HCT116 (cell line): ENCODE data around the gene CDC42EP2. TPM values are rescaled to one million over a fixed set of nuclear protein-coding genes. Genes with fewer than 3 reads are reported as not detected.
A peak's percentile ranks its signal among the peaks of the same experiment; 100 is the strongest.

Experiments
- ATAC-seq: fragments of 200-7000 bp; cut with Tn5 transposase; 2 replicates; pipeline ENCODE4 v1.9.1; 2020; ENCODE audit warnings: mild to moderate bottlenecking, moderate library complexity
- BruUV-seq: library from RNA; stranded (reverse); fragments of 400-500 nt; replicated peaks from 2 replicates; lab custom pipeline; 2021; lab: Mats Ljungman, UMichigan
- CTCF ChIA-PET: fragments of 300-600 bp; sonication (Branson Sonifier 250); formaldehyde crosslinking; loops from one replicate; lab custom pipeline; 2021; ENCODE audit warnings: antibody characterized with exemption; lab: Charles Lee
- POLR2A ChIA-PET: fragments of 300-600, 350-600 bp; sonication (Branson Sonifier 250); formaldehyde crosslinking; loops from one replicate; lab custom pipeline; 2021; ENCODE audit warnings: antibody characterized with exemption; lab: Charles Lee
- RAD21 ChIA-PET, 2 experiments: fragments of 300-600 bp; sonication (Branson Sonifier 250); formaldehyde crosslinking; loops; one replicate each; lab custom pipeline; 2023; ENCODE audit warnings: low total read pairs in 2 of 2; ENCODE audit not compliant: uncharacterized antibody in 2 of 2, unreplicated experiment in 2 of 2, low non-redundant PET in 1 of 2; lab: Charles Lee
- DNase-seq: peaks from one replicate; pipeline ENCODE4 v3.0.0-alpha.2; 2010; ENCODE audit warnings: low read depth, low spot score
- H2AFZ ChIP-seq: fragments of 200-600 bp; shearing (Covaris generic), sonication (generic); 2 replicates; pipeline ENCODE4 v1.6.1; 2017; ENCODE audit warnings: low read depth, mixed run types, mixed read lengths, antibody characterized with exemption, low read length; ENCODE audit not compliant: poor library complexity, severe bottlenecking
- H3K27ac ChIP-seq: 2 replicates; pipeline ENCODE4 v1.5.1; 2012; ENCODE audit warnings: low read depth, low read length
- H3K27me3 ChIP-seq: fragments of 200-600 bp; sonication (generic); 2 replicates; pipeline ENCODE4 v1.6.1; 2016; ENCODE audit warnings: mixed run types, low read length, mixed read lengths; ENCODE audit not compliant: insufficient read depth
- H3K36me3 ChIP-seq, 2 experiments: fragments of 200-500 bp in 1 of 2; fragments of 200-600 bp in 1 of 2; sonication (Bioruptor generic) in 1 of 2; sonication (generic) in 1 of 2; 2 replicates each; pipeline versions ENCODE4 v1.5.1 to v1.6.1; 2014 to 2016; ENCODE audit warnings: low read length in 2 of 2, inconsistent platforms in 1 of 2, mixed read lengths in 1 of 2, mixed run types in 1 of 2; ENCODE audit not compliant: insufficient read depth in 2 of 2, control insufficient read depth in 1 of 2
- H3K4me1 ChIP-seq, 2 experiments: fragments of 200-600 bp in 1 of 2; sonication (generic) in 1 of 2; 2 replicates each; pipeline versions ENCODE4 v1.5.1 to v1.6.1; 2012 to 2017; ENCODE audit warnings: low read length in 2 of 2, inconsistent platforms in 1 of 2, mild to moderate bottlenecking in 1 of 2, mixed read lengths in 1 of 2, mixed run types in 1 of 2, moderate library complexity in 1 of 2; ENCODE audit not compliant: insufficient read depth in 2 of 2, control insufficient read depth in 1 of 2
- H3K4me2 ChIP-seq: fragments of 200-600 bp; sonication (generic); 2 replicates; pipeline ENCODE4 v1.6.1; 2017; ENCODE audit warnings: mixed run types, low read length, mixed read lengths
- H3K4me3 ChIP-seq, 2 experiments: fragments of 200-600 bp in 1 of 2; sonication (generic) in 1 of 2; replicated peaks in 1 of 2; 2 replicates each; pipeline ENCODE4 v1.5.1; 2011 to 2016; ENCODE audit warnings: low read length in 2 of 2, control low read depth in 1 of 2, low read depth in 1 of 2, mild to moderate bottlenecking in 1 of 2, mixed read lengths in 1 of 2, mixed run types in 1 of 2
- H3K79me2 ChIP-seq: fragments of 200-600 bp; sonication (generic); 2 replicates; pipeline ENCODE4 v1.6.1; 2017; ENCODE audit warnings: mild to moderate bottlenecking, mixed run types, low read length, moderate library complexity, mixed read lengths; ENCODE audit not compliant: insufficient read depth
- H3K9ac ChIP-seq: fragments of 200-600 bp; sonication (generic); 2 replicates; pipeline ENCODE4 v1.6.1; 2016; ENCODE audit warnings: low read length, mixed read lengths
- H3K9me2 ChIP-seq: fragments of 200-600 bp; sonication (generic), shearing (Covaris generic); 2 replicates; pipeline ENCODE4 v1.6.1; 2017; ENCODE audit warnings: mixed run types, mild to moderate bottlenecking, moderate library complexity; ENCODE audit not compliant: insufficient read depth
- H3K9me3 ChIP-seq, 2 experiments: fragments of 200-500 bp in 1 of 2; fragments of 200-600 bp in 1 of 2; sonication (Bioruptor generic) in 1 of 2; sonication (generic) in 1 of 2; 2 replicates each; pipeline ENCODE4 v1.6.1; 2014 to 2017; ENCODE audit warnings: low read length in 2 of 2, mixed read lengths in 2 of 2, inconsistent platforms in 1 of 2, low read depth in 1 of 2, mild to moderate bottlenecking in 1 of 2, mixed run types in 1 of 2, moderate library complexity in 1 of 2; ENCODE audit not compliant: control insufficient read depth in 1 of 2, insufficient read depth in 1 of 2
- H4K20me1 ChIP-seq: fragments of 200-600 bp; sonication (generic), shearing (Covaris generic); 2 replicates; pipeline ENCODE4 v1.6.1; 2017; ENCODE audit warnings: mixed run types, mild to moderate bottlenecking, moderate library complexity; ENCODE audit not compliant: insufficient read depth
- EGR1 ChIP-seq: IDR thresholded peaks from 2 replicates; pipeline ENCODE4 v1.6.1; 2012; ENCODE audit warnings: low read depth
- EZH2 ChIP-seq: fragments of 200-600 bp; sonication (generic); IDR thresholded peaks from 2 replicates; pipeline ENCODE4 v1.6.1; 2017; ENCODE audit warnings: antibody characterized with exemption, mixed run types
- EZH2phosphoT487 ChIP-seq: fragments of 200-600 bp; IDR thresholded peaks from 2 replicates; pipeline ENCODE4 v1.6.1; 2018; ENCODE audit warnings: antibody characterized with exemption, borderline replicate concordance
- FOSL1 ChIP-seq: IDR thresholded peaks from 2 replicates; pipeline ENCODE4 v1.6.1; 2012; ENCODE audit warnings: low read depth
- POLR2A ChIP-seq: IDR thresholded peaks from 2 replicates; pipeline ENCODE4 v1.7.0; 2011; ENCODE audit warnings: borderline replicate concordance; ENCODE audit not compliant: insufficient read depth, insufficient read length; ENCODE audit errors: extremely low read depth
- POLR2AphosphoS5 ChIP-seq: IDR thresholded peaks from 2 replicates; pipeline ENCODE4 v1.6.1; 2011; ENCODE audit warnings: mild to moderate bottlenecking, low read depth, low read length, moderate library complexity
- RAD21 ChIP-seq: IDR thresholded peaks from 2 replicates; pipeline ENCODE4 v1.6.1; 2012; ENCODE audit warnings: low read depth, mild to moderate bottlenecking
- SIN3A ChIP-seq: IDR thresholded peaks from 2 replicates; pipeline ENCODE4 v1.6.1; 2012; ENCODE audit warnings: low read depth
- SP1 ChIP-seq: IDR thresholded peaks from 2 replicates; pipeline ENCODE4 v1.6.1; 2012; ENCODE audit warnings: low read depth
- SRF ChIP-seq: IDR thresholded peaks from 2 replicates; pipeline ENCODE4 v1.6.1; 2012; ENCODE audit warnings: low read depth
- YY1 ChIP-seq: IDR thresholded peaks from 2 replicates; pipeline ENCODE4 v1.6.1; 2011; ENCODE audit warnings: low read length, low read depth, moderate library complexity, mild to moderate bottlenecking; ENCODE audit not compliant: insufficient replicate concordance; ENCODE audit errors: extremely low read depth
- intact Hi-C: fragments of 100-400 bp; cut with micrococcal nuclease; formaldehyde crosslinking; loops from 2 replicates; pipeline ENCODE4 v1.10.0; 2022
- total RNA-seq: library from RNA; stranded (reverse); gene quantifications from one replicate; pipeline ENCODE4 v1.2.1, GENCODE V29; 2021; ENCODE audit not compliant: unreplicated experiment
- TF ChIP-seq, protein P1 (sequence below), 3 experiments: fragments of 200-600 bp in 1 of 3; sonication (generic) in 1 of 3; IDR thresholded peaks in 2 of 3; conservative IDR thresholded peaks in 1 of 3; 2 replicates each; pipeline ENCODE4 v1.5.1; 2012 to 2017; ENCODE audit warnings: low read depth in 2 of 3, low read length in 2 of 3, antibody characterized with exemption in 1 of 3, borderline replicate concordance in 1 of 3, control low read depth in 1 of 3, mild to moderate bottlenecking in 1 of 3, mixed read lengths in 1 of 3, mixed run types in 1 of 3, moderate library complexity in 1 of 3; ENCODE audit not compliant: insufficient read depth in 1 of 3
- TF ChIP-seq, protein P2 (sequence below): IDR thresholded peaks from 2 replicates; pipeline ENCODE4 v1.6.1; 2012
- TF ChIP-seq, protein P3 (sequence below): IDR thresholded peaks from 2 replicates; pipeline ENCODE4 v1.6.1; 2011; ENCODE audit warnings: mild to moderate bottlenecking, low read length, moderate library complexity; ENCODE audit not compliant: insufficient replicate concordance; ENCODE audit errors: extremely low read depth

CDC42EP2 gene
- total RNA-seq, 1 experiment from 2014 or later, result 15.4 TPM

DNA sequence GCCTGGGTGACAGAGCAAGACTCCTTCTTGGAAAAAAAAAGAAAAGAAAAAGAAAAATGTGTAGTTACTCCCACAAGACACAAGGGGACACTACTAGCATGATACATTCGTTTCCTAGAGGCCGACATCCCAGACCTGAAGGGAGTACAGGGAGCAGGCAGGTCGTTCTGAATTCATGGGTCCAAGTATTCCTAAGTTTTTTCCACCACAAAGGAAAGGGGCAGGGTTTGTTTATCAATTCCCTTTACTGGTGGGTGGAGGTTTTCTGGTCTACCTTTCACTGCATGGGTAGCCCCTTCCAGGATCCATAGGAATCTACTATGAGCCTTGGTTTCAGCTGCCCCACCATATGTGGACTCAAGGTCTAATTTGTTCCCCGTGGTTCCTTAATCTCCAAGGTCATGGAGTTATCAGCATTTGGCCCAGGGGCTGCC lies 51.7 kb downstream of the CDC42EP2 start:
- H3K9me2 ChIP-seq, result no peaks in the 10 kb centered on the region
- no peak overlapping the region for H3K27ac ChIP-seq
- H3K4me3 ChIP-seq, result no peak overlapping the region
- RAD21 ChIA-PET, result interaction anchor here in 1 of 2 experiments (1.2 kb wide), 1 partner anchor 102 kb away, joined by 3 read pairs; no protein-coding TSS in a partner anchor
- no TSS peak for BruUV-seq
- H3K9ac ChIP-seq, result no peak overlapping the region
- H3K4me2 ChIP-seq, result peak overlapping the region; percentile 61
- CTCF ChIA-PET, result interaction anchor here (1.5 to 1.6 kb wide), 2 partner anchors 141 to 144 kb away, joined by 3 to 7 read pairs; no protein-coding TSS in a partner anchor
- POLR2A ChIA-PET, result interaction anchor here (1.0 kb wide), 2 partner anchors 53 to 142 kb away, joined by 3 to 4 read pairs; no protein-coding TSS in a partner anchor
- no peaks in the 10 kb centered on the region for H3K36me3 ChIP-seq
- no peaks in the 10 kb centered on the region for H3K79me2 ChIP-seq
- no peaks in the 10 kb centered on the region for H3K27me3 ChIP-seq
- TF ChIP-seq EZH2phosphoT487, result no peak
- peak; percentile 95 for TF ChIP-seq RAD21
- TF ChIP-seq, protein P1, sequence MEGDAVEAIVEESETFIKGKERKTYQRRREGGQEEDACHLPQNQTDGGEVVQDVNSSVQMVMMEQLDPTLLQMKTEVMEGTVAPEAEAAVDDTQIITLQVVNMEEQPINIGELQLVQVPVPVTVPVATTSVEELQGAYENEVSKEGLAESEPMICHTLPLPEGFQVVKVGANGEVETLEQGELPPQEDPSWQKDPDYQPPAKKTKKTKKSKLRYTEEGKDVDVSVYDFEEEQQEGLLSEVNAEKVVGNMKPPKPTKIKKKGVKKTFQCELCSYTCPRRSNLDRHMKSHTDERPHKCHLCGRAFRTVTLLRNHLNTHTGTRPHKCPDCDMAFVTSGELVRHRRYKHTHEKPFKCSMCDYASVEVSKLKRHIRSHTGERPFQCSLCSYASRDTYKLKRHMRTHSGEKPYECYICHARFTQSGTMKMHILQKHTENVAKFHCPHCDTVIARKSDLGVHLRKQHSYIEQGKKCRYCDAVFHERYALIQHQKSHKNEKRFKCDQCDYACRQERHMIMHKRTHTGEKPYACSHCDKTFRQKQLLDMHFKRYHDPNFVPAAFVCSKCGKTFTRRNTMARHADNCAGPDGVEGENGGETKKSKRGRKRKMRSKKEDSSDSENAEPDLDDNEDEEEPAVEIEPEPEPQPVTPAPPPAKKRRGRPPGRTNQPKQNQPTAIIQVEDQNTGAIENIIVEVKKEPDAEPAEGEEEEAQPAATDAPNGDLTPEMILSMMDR (IDR thresholded peaks at IDR 0.05 in 2 of 3, conservative IDR thresholded peaks at IDR 0.05 in 1 of 3; ENCODE audit: borderline replicate concordance in 1 of 3, insufficient read depth in 1 of 3, low read depth in 2 of 3, low read length in 2 of 3), result peak; percentile 62 to 85 (median 66)
- TF ChIP-seq FOSL1, result no peak
- no peak for TF ChIP-seq EGR1
- no peak for TF ChIP-seq SRF
- H2AFZ ChIP-seq, result peak overlapping the region; percentile 98
- H3K4me1 ChIP-seq, result peaks cover 6 to 10% of the 10 kb centered on the region in 2 experiments; a peak in 3 of 4 replicates
- H3K9me3 ChIP-seq, result no peaks in the 10 kb centered on the region
- intact Hi-C loops, result loop anchor here (1.0 kb wide), 3 partner anchors 16 to 144 kb away; partner anchors contain the start of gene SLC25A45
- peak; percentile 67 for DNase-seq
- ATAC-seq, result peak; percentile 90
- H4K20me1 ChIP-seq, result no peaks in the 10 kb centered on the region

DNA sequence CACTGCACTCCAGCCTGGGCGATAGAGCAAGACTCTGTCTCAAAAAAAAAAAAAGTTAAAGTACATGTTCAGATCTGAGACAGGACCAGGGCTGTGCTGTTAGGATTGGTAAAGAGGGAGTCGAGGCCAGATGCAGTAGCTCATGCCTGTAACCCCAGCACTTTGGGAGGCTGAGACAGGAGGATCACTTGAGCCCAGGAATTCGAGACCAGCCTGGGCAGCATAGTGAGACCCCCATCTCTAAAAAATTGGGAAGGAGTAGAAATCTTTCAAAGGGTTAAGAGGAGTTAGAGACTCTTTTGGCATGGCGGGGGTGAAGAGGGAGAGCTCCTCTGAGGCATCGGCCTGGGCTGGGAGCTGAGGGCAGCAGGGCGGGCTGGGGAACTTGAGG lies 56.0 kb downstream of the CDC42EP2 start:
- Histone ChIP-seq H3K9ac (no peak overlapping the region), H3K36me3 (no peaks in the 10 kb centered on the region), H3K4me2 (no peak overlapping the region), H3K27ac (no peak overlapping the region), H3K27me3 (no peaks in the 10 kb centered on the region), H3K9me2 (no peaks in the 10 kb centered on the region), H4K20me1 (no peaks in the 10 kb centered on the region), H3K4me1 (peaks cover 6 to 13% of the 10 kb centered on the region in 2 experiments; a peak in 3 of 4 replicates), H3K79me2 (no peaks in the 10 kb centered on the region), H3K4me3 (no peak overlapping the region), H2AFZ (no peak overlapping the region), H3K9me3 (no peaks in the 10 kb centered on the region)
- BruUV-seq, result no TSS peak
- POLR2A ChIA-PET, result no interaction called here
- CTCF ChIA-PET, result no interaction called here
- ATAC-seq (no peak), DNase-seq (no peak)
- RAD21 ChIA-PET, result no interaction called here
- intact Hi-C loops, result no loop called here
- TF ChIP-seq EZH2phosphoT487 (no peak), POLR2A (no peak), POLR2AphosphoS5 (no peak), EGR1 (no peak), EZH2 (no peak), FOSL1 (no peak), SP1 (no peak), YY1 (no peak), SIN3A (no peak)
- TF ChIP-seq, protein P2, sequence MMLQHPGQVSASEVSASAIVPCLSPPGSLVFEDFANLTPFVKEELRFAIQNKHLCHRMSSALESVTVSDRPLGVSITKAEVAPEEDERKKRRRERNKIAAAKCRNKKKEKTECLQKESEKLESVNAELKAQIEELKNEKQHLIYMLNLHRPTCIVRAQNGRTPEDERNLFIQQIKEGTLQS, result no peak
- TF ChIP-seq, protein P3, sequence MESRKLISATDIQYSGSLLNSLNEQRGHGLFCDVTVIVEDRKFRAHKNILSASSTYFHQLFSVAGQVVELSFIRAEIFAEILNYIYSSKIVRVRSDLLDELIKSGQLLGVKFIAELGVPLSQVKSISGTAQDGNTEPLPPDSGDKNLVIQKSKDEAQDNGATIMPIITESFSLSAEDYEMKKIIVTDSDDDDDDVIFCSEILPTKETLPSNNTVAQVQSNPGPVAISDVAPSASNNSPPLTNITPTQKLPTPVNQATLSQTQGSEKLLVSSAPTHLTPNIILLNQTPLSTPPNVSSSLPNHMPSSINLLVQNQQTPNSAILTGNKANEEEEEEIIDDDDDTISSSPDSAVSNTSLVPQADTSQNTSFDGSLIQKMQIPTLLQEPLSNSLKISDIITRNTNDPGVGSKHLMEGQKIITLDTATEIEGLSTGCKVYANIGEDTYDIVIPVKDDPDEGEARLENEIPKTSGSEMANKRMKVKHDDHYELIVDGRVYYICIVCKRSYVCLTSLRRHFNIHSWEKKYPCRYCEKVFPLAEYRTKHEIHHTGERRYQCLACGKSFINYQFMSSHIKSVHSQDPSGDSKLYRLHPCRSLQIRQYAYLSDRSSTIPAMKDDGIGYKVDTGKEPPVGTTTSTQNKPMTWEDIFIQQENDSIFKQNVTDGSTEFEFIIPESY, result no peak
